Adipose tissue (tissue), 3 donors: ENCODE measurements around the gene C3orf22. TPM values are rescaled to one million over a fixed set of nuclear protein-coding genes. Genes with fewer than 3 reads are reported as not detected.

ENCODE experiments used
- H3K27ac ChIP-seq: one replicate; pipeline ENCODE4 v1.5.1; 2013; ENCODE audit warnings: low read depth, low read length
- WGBS, 3 donors: extraction: QIAGEN DNeasy Blood & Tissue Kit; methylation state at CpG; one replicate each; pipeline ENCODE4 v1.1.7; 2013; 5-methylcytosine and 5-hydroxymethylcytosine counted together
- polyA plus RNA-seq, 3 donors: library from polyadenylated mRNA; stranded (reverse); fragments of 200-250 nt; gene quantifications; one replicate each; pipeline ENCODE4 v1.2.3, GENCODE V29; 2013
- donor health status: healthy with polysubstance abuse.
- donor health status: Bipolar disorder and iron deficiency.
- donor health status: healthy.

The C3orf22 gene
- polyA plus RNA-seq, 3 donors: not detected

- H3K27ac ChIP-seq: no peak overlapping the region
- 75 to 84% (median 83%) methylated on average over 7 to 8 of the region's 8 CpGs for WGBS, 3 donors
These were observed 12.0 kb downstream of the C3orf22 start for GRCh38 chr3:126546549-126547239.

- 83 to 95% (median 95%) methylated on average over 6 of the region's 6 CpGs for WGBS, 3 donors
- H3K27ac ChIP-seq: no peak overlapping the region
These were observed 12.7 kb downstream of the C3orf22 start for GRCh38 chr3:126546013-126546412.

- no peak overlapping the region for H3K27ac ChIP-seq
- 80 to 87% (median 84%) methylated on average over 5 of the region's 5 CpGs for WGBS, 3 donors
These were observed 13.2 kb downstream of the C3orf22 start for GRCh38 chr3:126545544-126545943.

GRCh38 chr3:126544596-126545281 lies 14.0 kb downstream of the C3orf22 start:
- H3K27ac ChIP-seq: no peak overlapping the region
- WGBS, 3 donors: 60 to 71% (median 68%) methylated on average over 7 of the region's 7 CpGs

GRCh38 chr3:126543457-126544061 lies 15.2 kb downstream of the C3orf22 start:
- 83 to 86% (median 85%) methylated on average over 2 of the region's 2 CpGs for WGBS, 3 donors
- no peak overlapping the region for H3K27ac ChIP-seq

GRCh38 chr3:126542340-126543241 lies 16.1 kb downstream of the C3orf22 start:
- WGBS, 3 donors: 71 to 83% (median 78%) methylated on average over 52 to 57 of the region's 57 CpGs
- H3K27ac ChIP-seq: no peak overlapping the region

- 46 to 58% (median 48%) methylated on average over 85 to 101 of the region's 101 CpGs for WGBS, 3 donors
- no peak overlapping the region for H3K27ac ChIP-seq
These were observed 16.9 kb downstream of the C3orf22 start for GRCh38 chr3:126541628-126542339.

- H3K27ac ChIP-seq: no peak overlapping the region
- WGBS, 3 donors: 50 to 60% (median 60%) methylated on average over 24 of the region's 24 CpGs
These were observed 17.6 kb downstream of the C3orf22 start for GRCh38 chr3:126540951-126541627.

- H3K27ac ChIP-seq: no peak overlapping the region
- 21 to 43% (median 25%) methylated on average over 9 of the region's 9 CpGs for WGBS, 3 donors
These were observed 18.3 kb downstream of the C3orf22 start for GRCh38 chr3:126540342-126540849.

GRCh38 chr3:126539558-126540250 lies 19.0 kb downstream of the C3orf22 start:
- no peak overlapping the region for H3K27ac ChIP-seq
- WGBS, 3 donors: 91 to 96% (median 96%) methylated on average over 10 of the region's 10 CpGs

- H3K27ac ChIP-seq: no peak overlapping the region
- 37 to 56% (median 54%) methylated on average over 5 of the region's 5 CpGs for WGBS, 3 donors
These were observed 19.8 kb downstream of the C3orf22 start for GRCh38 chr3:126538966-126539365.

GRCh38 chr3:126538316-126538715 lies 20.4 kb downstream of the C3orf22 start:
- WGBS, 3 donors: 66 to 75% (median 69%) methylated on average over 9 of the region's 9 CpGs
- H3K27ac ChIP-seq: no peak overlapping the region

GRCh38 chr3:126537730-126538281 lies 20.9 kb downstream of the C3orf22 start:
- WGBS, 3 donors: 69 to 82% (median 79%) methylated on average over 10 of the region's 10 CpGs
- H3K27ac ChIP-seq: no peak overlapping the region

GRCh38 chr3:126537116-126537729 lies 21.5 kb downstream of the C3orf22 start:
- no peak overlapping the region for H3K27ac ChIP-seq
- WGBS, 3 donors: 62 to 84% (median 70%) methylated on average over 9 of the region's 9 CpGs

GRCh38 chr3:126536126-126536525 lies 22.6 kb downstream of the C3orf22 start:
- 73 to 86% (median 76%) methylated on average over 3 of the region's 3 CpGs for WGBS, 3 donors
- H3K27ac ChIP-seq: no peak overlapping the region

GRCh38 chr3:126535636-126536035 lies 23.1 kb downstream of the C3orf22 start:
- no peak overlapping the region for H3K27ac ChIP-seq
